Astrocyte (in vitro differentiated cells and primary cell): ENCODE data around the gene TNN.

Source experiments
- EZH2 ChIP-seq: IDR thresholded peaks from 2 replicates; pipeline ENCODE4 v1.6.1; 2012; ENCODE audit warnings: mild to moderate bottlenecking, low read length, inconsistent platforms; ENCODE audit not compliant: insufficient read depth
- TF ChIP-seq, protein P1 (sequence below): IDR thresholded peaks from 2 replicates; pipeline ENCODE4 v1.5.1; 2011; ENCODE audit warnings: low read depth, mild to moderate bottlenecking, inconsistent platforms, low read length, moderate library complexity; ENCODE audit not compliant: insufficient read depth

DNA sequence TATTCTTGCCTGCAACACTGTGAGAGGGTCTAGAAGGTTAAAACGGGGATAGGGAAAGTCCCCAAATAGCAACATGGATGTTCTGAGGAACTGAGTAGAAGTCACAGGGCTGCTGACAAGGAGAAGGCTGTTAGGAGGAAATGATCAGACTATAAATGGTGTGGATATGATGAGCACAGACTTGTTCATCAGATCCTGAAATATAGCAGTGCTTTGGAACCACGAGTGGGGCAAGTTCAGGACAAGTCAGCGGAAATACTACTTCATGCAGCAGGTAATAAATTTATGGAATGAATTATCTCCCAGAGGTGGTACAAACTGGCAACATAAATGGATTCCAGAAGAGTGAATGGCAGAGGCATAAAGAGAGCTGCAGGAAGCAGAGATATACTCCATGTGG is 128.2 kb downstream of the TNN start:
- TF ChIP-seq, protein P1, sequence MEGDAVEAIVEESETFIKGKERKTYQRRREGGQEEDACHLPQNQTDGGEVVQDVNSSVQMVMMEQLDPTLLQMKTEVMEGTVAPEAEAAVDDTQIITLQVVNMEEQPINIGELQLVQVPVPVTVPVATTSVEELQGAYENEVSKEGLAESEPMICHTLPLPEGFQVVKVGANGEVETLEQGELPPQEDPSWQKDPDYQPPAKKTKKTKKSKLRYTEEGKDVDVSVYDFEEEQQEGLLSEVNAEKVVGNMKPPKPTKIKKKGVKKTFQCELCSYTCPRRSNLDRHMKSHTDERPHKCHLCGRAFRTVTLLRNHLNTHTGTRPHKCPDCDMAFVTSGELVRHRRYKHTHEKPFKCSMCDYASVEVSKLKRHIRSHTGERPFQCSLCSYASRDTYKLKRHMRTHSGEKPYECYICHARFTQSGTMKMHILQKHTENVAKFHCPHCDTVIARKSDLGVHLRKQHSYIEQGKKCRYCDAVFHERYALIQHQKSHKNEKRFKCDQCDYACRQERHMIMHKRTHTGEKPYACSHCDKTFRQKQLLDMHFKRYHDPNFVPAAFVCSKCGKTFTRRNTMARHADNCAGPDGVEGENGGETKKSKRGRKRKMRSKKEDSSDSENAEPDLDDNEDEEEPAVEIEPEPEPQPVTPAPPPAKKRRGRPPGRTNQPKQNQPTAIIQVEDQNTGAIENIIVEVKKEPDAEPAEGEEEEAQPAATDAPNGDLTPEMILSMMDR, result no peak
- TF ChIP-seq EZH2, result no peak
